OCI-LY1 (cell line): Measurements from ENCODE around the gene GZMM.

Experiments used
- H2AFZ ChIP-seq: fragments of 200-600 bp; sonication (generic), shearing (Covaris generic); 2 replicates; pipeline ENCODE4 v1.6.0; 2014; ENCODE audit warnings: antibody characterized with exemption, mild to moderate bottlenecking, low read length
- H3F3A ChIP-seq: fragments of 200-600 bp; sonication (generic), shearing (Covaris generic); 2 replicates; pipeline ENCODE4 v1.6.0; 2014; ENCODE audit warnings: mild to moderate bottlenecking, antibody characterized with exemption, low read length, moderate library complexity; ENCODE audit not compliant: insufficient read depth
- H3K27ac ChIP-seq: fragments of 200-600 bp; sonication (generic); 2 replicates; pipeline ENCODE4 v1.5.1; 2014; ENCODE audit warnings: low read length, mixed run types, mild to moderate bottlenecking, low read depth; ENCODE audit not compliant: poor library complexity, severe bottlenecking
- H3K27me3 ChIP-seq: fragments of 200-600 bp; sonication (generic); 2 replicates; pipeline ENCODE4 v1.6.0; 2014; ENCODE audit warnings: antibody characterized with exemption, mild to moderate bottlenecking, low read length, moderate library complexity; ENCODE audit not compliant: insufficient read depth
- H3K36me3 ChIP-seq: fragments of 200-600 bp; sonication (generic); 2 replicates; pipeline ENCODE4 v1.6.1; 2014; ENCODE audit warnings: mild to moderate bottlenecking, antibody characterized with exemption, low read length, moderate library complexity, mixed read lengths; ENCODE audit not compliant: insufficient read depth
- H3K4me1 ChIP-seq: fragments of 200-600 bp; sonication (generic); 2 replicates; pipeline ENCODE4 v1.5.1; 2014; ENCODE audit warnings: mild to moderate bottlenecking, low read length, moderate library complexity; ENCODE audit not compliant: insufficient read depth, severe bottlenecking
- H3K4me2 ChIP-seq: fragments of 200-600 bp; sonication (generic), shearing (Covaris generic); 2 replicates; pipeline ENCODE4 v1.6.1; 2014; ENCODE audit warnings: low read length
- H3K4me3 ChIP-seq: fragments of 200-600 bp; sonication (generic); 2 replicates; pipeline ENCODE4 v1.5.1; 2014; ENCODE audit warnings: low read length, low read depth, mild to moderate bottlenecking, mixed read lengths; ENCODE audit not compliant: poor library complexity, severe bottlenecking
- H3K79me2 ChIP-seq: fragments of 200-600 bp; shearing (Covaris generic); 2 replicates; pipeline ENCODE4 v1.6.1; 2016; ENCODE audit warnings: mixed run types, low read length, mixed read lengths; ENCODE audit not compliant: insufficient read depth
- H3K9ac ChIP-seq: fragments of 200-600 bp; sonication (generic), shearing (Covaris generic); 2 replicates; pipeline ENCODE4 v1.6.1; 2014; ENCODE audit warnings: mild to moderate bottlenecking, low read length, mixed read lengths
- H3K9me2 ChIP-seq: fragments of 200-600 bp; sonication (generic), shearing (Covaris generic); 2 replicates; pipeline ENCODE4 v1.6.1; 2014; ENCODE audit warnings: low read depth, mild to moderate bottlenecking, low read length, mixed read lengths
- H3K9me3 ChIP-seq: fragments of 200-600 bp; shearing (Covaris generic); 2 replicates; pipeline ENCODE4 v1.6.1; 2014; ENCODE audit warnings: low read length, mixed read lengths
- H4K20me1 ChIP-seq: fragments of 200-600 bp; sonication (generic), shearing (Covaris generic); 2 replicates; pipeline ENCODE4 v1.6.0; 2016; ENCODE audit warnings: mild to moderate bottlenecking, low read length; ENCODE audit not compliant: insufficient read depth
- CTCF ChIP-seq: fragments of 200-600 bp; sonication (generic), shearing (Covaris generic); IDR thresholded peaks from 2 replicates; pipeline ENCODE4 v1.5.1; 2017; ENCODE audit warnings: mild to moderate bottlenecking, antibody characterized with exemption, low read length, moderate library complexity, mixed read lengths
- EZH2 ChIP-seq: fragments of 200-600 bp; sonication (generic), shearing (Covaris generic); IDR thresholded peaks from 2 replicates; pipeline ENCODE4 v1.8.0; 2017; ENCODE audit warnings: borderline replicate concordance, mixed run types, mild to moderate bottlenecking, antibody characterized with exemption, low read length, moderate library complexity, mixed read lengths

GZMM gene

GRCh38 chr19:507286-508203, 36.3 kb upstream of the GZMM start, which contains the start of gene TPGS1:
TPGS1 (plus strand) TSS chr19:507497; CDS start chr19:507507, 10 bp downstream.
- Histone ChIP-seq H3K27ac (peak within 1 kb of the TSS; percentile 74), H3K79me2 (no peaks in the 10 kb centered on the region), H3K4me3 (peak within 1 kb of the TSS; percentile 77), H3K4me2 (peak within 1 kb of the TSS; percentile 97), H3K4me1 (peaks cover 42% of the 10 kb centered on the region), H3F3A (no peaks in the 10 kb centered on the region), H3K27me3 (no peaks in the 10 kb centered on the region), H3K36me3 (peaks cover 6% of the 10 kb centered on the region), H4K20me1 (no peaks in the 10 kb centered on the region), H3K9me2 (no peaks in the 10 kb centered on the region), H3K9me3 (0 out of 2 replicates have a peak, but pooled peaks cover 2% of the 10 kb centered on the region), H3K9ac (peak within 1 kb of the TSS; percentile 84), H2AFZ (0 out of 2 replicates have a peak within 1 kb of the TSS, but pooled peaks have one; percentile 83)
- no peak for TF ChIP-seq EZH2

GRCh38 chr19:508204-509150, 35.4 kb upstream of the GZMM start:
- peak overlapping the region; percentile 77 for H3K4me3 ChIP-seq
- H3K4me2 ChIP-seq, result peak overlapping the region; percentile 97
- TF ChIP-seq EZH2 (no peak), CTCF (no peak)
- no peaks in the 10 kb centered on the region for H4K20me1 ChIP-seq
- H3K9ac ChIP-seq, result peak overlapping the region; percentile 84
- H3K79me2 ChIP-seq, result no peaks in the 10 kb centered on the region
- H2AFZ ChIP-seq, result no peak overlapping the region
- peaks cover 48% of the 10 kb centered on the region for H3K4me1 ChIP-seq
- no peaks in the 10 kb centered on the region for H3F3A ChIP-seq
- H3K9me2 ChIP-seq, result no peaks in the 10 kb centered on the region
- no peaks in the 10 kb centered on the region for H3K27me3 ChIP-seq
- H3K9me3 ChIP-seq, result no peaks in the 10 kb centered on the region
- H3K36me3 ChIP-seq, result peaks cover 8% of the 10 kb centered on the region
- no peak overlapping the region for H3K27ac ChIP-seq

GRCh38 chr19:510606-511100, 33.2 kb upstream of the GZMM start:
- H3K36me3 ChIP-seq, result peaks cover 17% of the 10 kb centered on the region
- H3K4me2 ChIP-seq, result peak overlapping the region; percentile 61
- H3K9me2 ChIP-seq, result no peaks in the 10 kb centered on the region
- H3F3A ChIP-seq, result no peaks in the 10 kb centered on the region
- H3K79me2 ChIP-seq, result no peaks in the 10 kb centered on the region
- H3K9me3 ChIP-seq, result no peaks in the 10 kb centered on the region
- peak overlapping the region; percentile 41 for H3K4me3 ChIP-seq
- H3K4me1 ChIP-seq, result peaks cover 48% of the 10 kb centered on the region
- H3K9ac ChIP-seq, result peak overlapping the region; percentile 50; the same call in 1 of the 2 replicates
- no peaks in the 10 kb centered on the region for H3K27me3 ChIP-seq
- no peak overlapping the region for H2AFZ ChIP-seq
- TF ChIP-seq CTCF, result peak; percentile 99
- no peak for TF ChIP-seq EZH2
- peak overlapping the region; percentile 93 for H3K27ac ChIP-seq
- no peaks in the 10 kb centered on the region for H4K20me1 ChIP-seq
